Heart left ventricle (tissue), 16 donors: ENCODE data around the gene LMF1. TPM values are rescaled to one million over a fixed set of nuclear protein-coding genes. Genes with fewer than 3 reads are reported as not detected.

ENCODE experiments used
- ATAC-seq, 4 donors: fragments of 200-7000 bp; cut with Tn5 transposase; one replicate each; pipeline ENCODE4 v1.9.1; 2020 to 2022; ENCODE audit warnings: moderate library complexity in 4 of 4, mild to moderate bottlenecking in 3 of 4, moderate number of reproducible peaks in 1 of 4
- DNase-seq, 5 donors: peaks; one replicate each; pipeline ENCODE4 v3.0.0-alpha.2; 2020
- H3K27ac ChIP-seq, 12 donors: fragments of 200-600 bp; sonication (generic) in 4 of 12; one replicate each; pipeline versions ENCODE4 v1.5.0 to v1.8.0; 2016 to 2022; ENCODE audit warnings: mild to moderate bottlenecking in 2 of 12
- H3K27me3 ChIP-seq, 9 donors: fragments of 200-600 bp; sonication (generic) in 2 of 9; one replicate each; pipeline versions ENCODE4 v1.5.1 to v1.8.0; 2016 to 2022; ENCODE audit warnings: mild to moderate bottlenecking in 3 of 9
- H3K36me3 ChIP-seq, 9 donors: fragments of 200-600 bp; sonication (generic) in 2 of 9; one replicate each; pipeline versions ENCODE4 v1.5.0 to v1.8.0; 2018 to 2022; ENCODE audit warnings: mild to moderate bottlenecking in 2 of 9
- H3K4me1 ChIP-seq, 12 donors: fragments of 200-600 bp; sonication (generic) in 4 of 12; one replicate each; pipeline versions ENCODE4 v1.5.0 to v1.8.0; 2016 to 2022; ENCODE audit warnings: mild to moderate bottlenecking in 3 of 12
- H3K4me3 ChIP-seq, 12 donors: fragments of 200-600 bp; sonication (generic) in 4 of 12; one replicate each; pipeline versions ENCODE4 v1.5.0 to v1.8.0; 2017 to 2022; ENCODE audit warnings: mild to moderate bottlenecking in 9 of 12, moderate library complexity in 4 of 12
- H3K9me3 ChIP-seq, 12 donors: fragments of 200-600 bp; sonication (generic) in 4 of 12; one replicate each; pipeline versions ENCODE4 v1.5.0 to v1.8.0; 2016 to 2022; ENCODE audit warnings: mild to moderate bottlenecking in 1 of 12
- CTCF ChIP-seq, 12 donors: fragments of 200-600 bp; sonication (generic) in 4 of 12; IDR thresholded peaks; one replicate each; pipeline versions ENCODE4 v1.5.0 to v1.8.0; 2018 to 2022; ENCODE audit warnings: antibody characterized with exemption in 12 of 12, mild to moderate bottlenecking in 5 of 12
- POLR2A ChIP-seq, 2 donors: fragments of 450-650 bp; IDR thresholded peaks; one replicate each; pipeline ENCODE4 v1.6.1; 2017; ENCODE audit warnings: antibody characterized with exemption in 2 of 2, mild to moderate bottlenecking in 2 of 2, moderate library complexity in 2 of 2
- WGBS, 4 donors: extraction: QIAGEN DNeasy Blood & Tissue Kit in 2 of 4; methylation state at CpG; one replicate each; pipeline versions ENCODE4 v1.1.5 to v1.1.7; 2013 to 2018; 5-methylcytosine and 5-hydroxymethylcytosine counted together
- intact Hi-C, 10 donors: fragments of 100-400 bp; cut with DNase I; formaldehyde crosslinking; loops; one replicate each; pipeline versions ENCODE4 v1.11.1 to v1.14.2; 2022
- polyA plus RNA-seq, 2 donors: library from polyadenylated mRNA; stranded (reverse); fragments of 200-250 nt; gene quantifications; one replicate each; pipeline ENCODE4 v1.2.3, GENCODE V29; 2013
- total RNA-seq, 9 donors: library from RNA; depleted of rRNA in 2 of 9; stranded (reverse); fragments of >200 nt in 2 of 9; fragmentation: NEBNext Ultra II Directional in 3 of 9; extraction: Animal tissue kit (Norgen Biotek cat#: 25700) in 3 of 9; gene quantifications; one replicate each; pipeline versions ENCODE4 v1.1.0 to v1.2.4, GENCODE V29; 2016 to 2023
- donor health status: ischemic (EF 13 %, LVEDD 7.1; RV severe dilation, severe dysfunction).
- donor health status: healthy with polysubstance abuse.
- donor health status: DM: no; HTN: yes; CAD: no.
- donor health status: DM: no; HTN: no; CAD: no.
- donor health status: ischemic (EF 25% LVEDD 6.9; RV normal size, moderate dysfunction).
- donor health status: ischemic (EF 25% LVEDD 5.7; RV mildly dilated, moderate dysfunction).
- donor health status: healthy.
- donor health status: DM: yes; HTN: yes; CAD: no.
- donor health status: ischemic (EF 35%, LVEDD 5.7; RV mildly dilated, moderate dysfunction).
- donor health status: nonischemic (EF 11% LVEDD 7.7; RV severe dilation, severe dysfunction).
- donor health status: DM: yes; HTN: yes; CAD: no.
- donor health status: PGD.
- donor health status: ischemic (EF 29% LVEDD 5.4; RV normal size, mild dysfunction).
- donor health status: nonischemic (EF 23%, LVEDD 6.1; RV moderate dilation, normal function).

LMF1 gene
- total and polyA plus RNA-seq, 11 donors: 4.3 to 19.2 (median 7.1) TPM

- H3K4me3 ChIP-seq: no peak overlapping the region
- no peaks in the 10 kb centered on the region for H3K27me3 ChIP-seq
- TF ChIP-seq POLR2A (IDR thresholded peaks at IDR 0.05): no peak
- TF ChIP-seq CTCF (IDR thresholded peaks at IDR 0.05): no peak
- no peaks in the 10 kb centered on the region for H3K36me3 ChIP-seq
- H3K9me3 ChIP-seq: peaks cover 0 to 3% (median 0%) of the 10 kb centered on the region in 12 donors
- ATAC-seq: no peak
- H3K4me1 ChIP-seq: no peaks in the 10 kb centered on the region
- no peak overlapping the region for H3K27ac ChIP-seq
- 89 to 94% (median 92%) methylated on average over 31 of the region's 31 CpGs for WGBS, 4 donors
- peak in 2 of 5 donors; percentile 5 to 34 for DNase-seq
- intact Hi-C loops: no loop called here
Measured at GRCh38 chr16:850668-851067, 120.1 kb downstream of the LMF1 start.

- H3K36me3 ChIP-seq: no peaks in the 10 kb centered on the region
- peaks cover 0 to 3% (median 0%) of the 10 kb centered on the region in 12 donors for H3K9me3 ChIP-seq
- ATAC-seq (no peak), DNase-seq (peak in 3 of 5 donors; percentile 11 to 25 (median 14))
- TF ChIP-seq POLR2A (IDR thresholded peaks at IDR 0.05) (no peak), CTCF (IDR thresholded peaks at IDR 0.05) (no peak)
- 94 to 96% (median 95%) methylated on average over 44 of the region's 44 CpGs for WGBS, 4 donors
- no peaks in the 10 kb centered on the region for H3K4me1 ChIP-seq
- H3K27ac ChIP-seq: no peak overlapping the region
- no peaks in the 10 kb centered on the region for H3K27me3 ChIP-seq
- no peak overlapping the region for H3K4me3 ChIP-seq
- intact Hi-C loops: no loop called here
Measured at GRCh38 chr16:848510-849253, 122.1 kb downstream of the LMF1 start.

DNA sequence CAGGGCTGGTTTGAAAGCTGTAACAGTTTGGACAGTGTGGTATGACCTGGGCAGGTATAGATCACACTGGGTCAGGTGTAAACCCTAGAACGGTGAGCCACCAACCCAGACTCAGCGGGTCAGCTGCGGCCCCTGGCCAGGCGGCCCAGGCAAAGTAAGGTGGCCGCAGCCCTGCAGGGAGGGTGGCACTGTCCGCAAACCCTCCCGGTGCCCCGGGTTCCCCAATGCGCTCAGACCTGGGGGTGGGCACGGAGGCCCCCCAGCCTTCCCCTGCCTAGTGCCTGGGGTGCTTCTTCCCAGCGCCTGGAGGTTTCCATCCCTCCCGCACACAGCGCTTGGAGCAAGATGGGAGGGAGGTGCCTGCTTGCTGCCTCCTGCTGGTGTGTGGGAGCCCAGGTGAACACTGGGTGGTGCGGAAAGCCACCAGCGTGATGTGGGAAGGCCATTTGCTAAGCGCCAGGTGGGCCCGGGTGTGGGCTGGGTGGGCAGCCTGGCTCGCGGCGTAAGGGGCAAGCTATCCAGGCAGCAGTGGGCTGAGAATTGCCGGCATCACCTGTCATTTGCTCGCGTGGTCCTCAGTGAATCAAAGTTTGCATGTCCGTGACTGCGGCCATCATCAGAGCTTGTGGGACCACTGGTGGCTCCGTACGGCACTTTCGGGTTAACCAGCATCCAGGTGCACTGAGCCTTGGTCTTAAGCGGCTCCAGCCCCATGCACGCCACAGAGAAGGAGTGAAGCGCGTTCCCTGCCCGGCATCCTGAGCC is 122.9 kb downstream of the LMF1 start:
- 92 to 96% (median 94%) methylated on average over 32 to 33 of the region's 33 CpGs for WGBS, 4 donors
- H3K4me3 ChIP-seq: no peak overlapping the region
- ATAC-seq: no peak
- no peaks in the 10 kb centered on the region for H3K4me1 ChIP-seq
- peaks cover 0 to 4% (median 0%) of the 10 kb centered on the region in 9 donors for H3K27me3 ChIP-seq
- no peak overlapping the region for H3K27ac ChIP-seq
- DNase-seq: peak in 3 of 5 donors; percentile 15 to 57 (median 22)
- no peaks in the 10 kb centered on the region for H3K36me3 ChIP-seq
- H3K9me3 ChIP-seq: peaks cover 0 to 3% (median 0%) of the 10 kb centered on the region in 12 donors
- no peak for TF ChIP-seq CTCF (IDR thresholded peaks at IDR 0.05)
- no peak for TF ChIP-seq POLR2A (IDR thresholded peaks at IDR 0.05)
- intact Hi-C loops: no loop called here

- Histone ChIP-seq H3K27ac (no peak overlapping the region), H3K9me3 (peaks cover 0 to 3% (median 0%) of the 10 kb centered on the region in 12 donors), H3K4me1 (no peaks in the 10 kb centered on the region), H3K36me3 (no peaks in the 10 kb centered on the region), H3K4me3 (no peak overlapping the region), H3K27me3 (peaks cover 0 to 10% (median 0%) of the 10 kb centered on the region in 9 donors)
- 89 to 99% (median 91%) methylated on average over 10 of the region's 10 CpGs for WGBS, 4 donors
- DNase-seq: peak in 1 of 5 donors; percentile 5
- no peak for ATAC-seq
- intact Hi-C loops: no loop called here
- no peak for TF ChIP-seq CTCF (IDR thresholded peaks at IDR 0.05)
Measured at GRCh38 chr16:847151-847550, 123.6 kb downstream of the LMF1 start.
